Endothelial cell (in vitro differentiated cells): ENCODE data around the gene DISC1. TPM values are rescaled to one million over a fixed set of nuclear protein-coding genes. Genes with fewer than 3 reads are reported as not detected.
A peak's percentile ranks its signal among the peaks of the same experiment; 100 is the strongest.

Experiments
- DNase-seq: peaks from one replicate; pipeline ENCODE4 v3.0.0; 2021; ENCODE audit warnings: low spot score
- H3K27ac Mint-ChIP-seq: one replicate; pipeline ENCODE4 v1.8.0; 2021; ENCODE audit warnings: mixed read lengths, inconsistent platforms; ENCODE audit not compliant: unreplicated experiment
- H3K27me3 Mint-ChIP-seq: one replicate; pipeline ENCODE4 v1.8.0; 2021; ENCODE audit warnings: mild to moderate bottlenecking, moderate library complexity, mixed read lengths, inconsistent platforms; ENCODE audit not compliant: unreplicated experiment
- H3K36me3 Mint-ChIP-seq: one replicate; pipeline ENCODE4 v1.8.0; 2021; ENCODE audit warnings: mild to moderate bottlenecking, low read depth, mixed read lengths, inconsistent platforms; ENCODE audit not compliant: unreplicated experiment
- H3K4me1 Mint-ChIP-seq: one replicate; pipeline ENCODE4 v1.8.0; 2021; ENCODE audit warnings: mild to moderate bottlenecking, mixed read lengths, inconsistent platforms; ENCODE audit not compliant: unreplicated experiment
- H3K4me3 Mint-ChIP-seq: one replicate; pipeline ENCODE4 v1.8.0; 2021; ENCODE audit warnings: mild to moderate bottlenecking, mixed read lengths, inconsistent platforms; ENCODE audit not compliant: unreplicated experiment
- H3K9me3 Mint-ChIP-seq: one replicate; pipeline ENCODE4 v1.8.0; 2021; ENCODE audit warnings: mixed read lengths, inconsistent platforms; ENCODE audit not compliant: unreplicated experiment
- CTCF ChIP-seq: fragments of 200-600 bp; sonication (generic); IDR thresholded peaks from one replicate; pipeline ENCODE4 v1.5.0; 2021; ENCODE audit warnings: antibody characterized with exemption; ENCODE audit not compliant: unreplicated experiment
- total RNA-seq: library from RNA; stranded (reverse); fragmentation: NEBNext Ultra II Directional; extraction: Animal tissue kit (Norgen Biotek cat#: 25700); gene quantifications from one replicate; pipeline ENCODE4 v1.2.1, GENCODE V29; 2021; ENCODE audit not compliant: unreplicated experiment

DISC1 gene
- total RNA-seq, 1 donor from 2014 or later = 82.5 TPM

- Mint-ChIP-seq H3K36me3 (no peaks in the 10 kb centered on the region), H3K27ac (no peak overlapping the region), H3K4me1 (peaks cover 8% of the 10 kb centered on the region), H3K4me3 (no peak overlapping the region), H3K9me3 (no peaks in the 10 kb centered on the region), H3K27me3 (no peaks in the 10 kb centered on the region)
- DNase-seq = no peak
- no peak for TF ChIP-seq CTCF
Observed at GRCh38 chr1:231601824-231602672, 24.5 kb upstream of the DISC1 start.

GRCh38 chr1:231602673-231602984 is 24.0 kb upstream of the DISC1 start:
- no peak for TF ChIP-seq CTCF
- Mint-ChIP-seq H3K27ac (no peak overlapping the region), H3K36me3 (no peaks in the 10 kb centered on the region), H3K4me3 (no peak overlapping the region), H3K4me1 (peaks cover 8% of the 10 kb centered on the region), H3K27me3 (no peaks in the 10 kb centered on the region), H3K9me3 (no peaks in the 10 kb centered on the region)
- no peak for DNase-seq

GRCh38 chr1:231603598-231604275 is 22.9 kb upstream of the DISC1 start:
- no peaks in the 10 kb centered on the region for H3K9me3 Mint-ChIP-seq
- TF ChIP-seq CTCF = peak; percentile 87
- H3K27ac Mint-ChIP-seq = no peak overlapping the region
- H3K4me3 Mint-ChIP-seq = no peak overlapping the region
- H3K36me3 Mint-ChIP-seq = no peaks in the 10 kb centered on the region
- peaks cover 8% of the 10 kb centered on the region for H3K4me1 Mint-ChIP-seq
- peak; percentile 39 for DNase-seq
- H3K27me3 Mint-ChIP-seq = no peaks in the 10 kb centered on the region

- Mint-ChIP-seq H3K4me3 (no peak overlapping the region), H3K36me3 (no peaks in the 10 kb centered on the region), H3K4me1 (peaks cover 8% of the 10 kb centered on the region), H3K9me3 (no peaks in the 10 kb centered on the region), H3K27me3 (no peaks in the 10 kb centered on the region), H3K27ac (no peak overlapping the region)
- no peak for DNase-seq
- peak; percentile 24 for TF ChIP-seq CTCF
Observed at GRCh38 chr1:231604276-231604621, 22.3 kb upstream of the DISC1 start.
